Measurements from ENCODE around the gene TMEM30A. TPM values are rescaled to one million over a fixed set of nuclear protein-coding genes. Genes with fewer than 3 reads are reported as not detected.

Gene TMEM30A
- total RNA-seq, 2 experiments from 2014 or later = 18.2 to 32.1 TPM

DNA sequence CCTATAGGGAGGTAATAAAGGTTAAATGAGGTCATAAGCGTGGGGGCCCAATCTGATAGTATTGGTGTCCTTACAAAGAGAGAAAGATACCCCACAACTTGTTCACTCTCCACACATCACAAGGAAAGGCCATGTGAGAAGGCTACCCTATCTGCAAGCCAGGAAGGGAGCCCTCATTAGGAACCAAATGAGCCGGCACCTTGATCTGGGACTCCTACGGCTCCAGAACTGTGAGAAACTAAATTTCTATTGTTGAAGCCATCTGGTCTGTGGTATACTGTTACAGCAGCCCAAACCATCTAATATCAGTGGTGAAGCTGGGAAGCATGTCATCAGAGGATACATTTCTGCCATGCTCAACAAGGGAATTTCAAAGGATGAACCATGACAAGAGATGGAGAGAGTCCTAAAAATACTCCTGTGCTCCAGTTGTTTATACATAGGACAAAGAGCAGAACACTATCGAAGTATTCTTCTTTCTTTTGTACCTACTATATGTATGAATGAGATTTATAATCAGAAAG, 51.4 kb downstream of the TMEM30A start:
- intact Hi-C loops (cut with micrococcal nuclease; ENCODE audit: unreplicated experiment) = no loop called here
- H2AFZ ChIP-seq (ENCODE audit: low read length) = no peak overlapping the region
- CTCF ChIA-PET (ENCODE audit: unreplicated experiment) = no interaction called here
- POLR2A ChIA-PET = interaction anchor here (0.8 to 2.3 kb wide), 2 partner anchors 10 to 11 kb away, joined by 4 to 8 read pairs; partner anchors contain the start of gene COX7A2
- no peaks in the 10 kb centered on the region for H3K4me1 ChIP-seq (ENCODE audit: insufficient read depth, low read length, poor library complexity, severe bottlenecking)
- no peaks in the 10 kb centered on the region for H3K79me2 ChIP-seq (ENCODE audit: insufficient read depth, low read depth, low read length)
- no peak overlapping the region for H3K4me3 ChIP-seq (ENCODE audit: low read depth, low read length, poor library complexity, severe bottlenecking)
- H3K36me3 ChIP-seq (ENCODE audit: insufficient read depth, low read length) = peaks cover 24% of the 10 kb centered on the region
- H3K27ac ChIP-seq (ENCODE audit: low read depth, low read length, poor library complexity, severe bottlenecking) = no peak overlapping the region
- H3K4me2 ChIP-seq (ENCODE audit: low read length) = no peak overlapping the region
- H3K9me3 ChIP-seq (ENCODE audit: low read length) = no peaks in the 10 kb centered on the region
- no TSS peak for BruUV-seq (replicated peaks)
- no peaks in the 10 kb centered on the region for H3K9me2 ChIP-seq (ENCODE audit: insufficient read depth, low read length)
- no peak for DNase-seq (ENCODE audit: low spot score)
- TF ChIP-seq EZH2phosphoT487 (IDR thresholded peaks at IDR 0.05; ENCODE audit: borderline replicate concordance, low read depth, low read length) = no peak
- TF ChIP-seq, protein P1, sequence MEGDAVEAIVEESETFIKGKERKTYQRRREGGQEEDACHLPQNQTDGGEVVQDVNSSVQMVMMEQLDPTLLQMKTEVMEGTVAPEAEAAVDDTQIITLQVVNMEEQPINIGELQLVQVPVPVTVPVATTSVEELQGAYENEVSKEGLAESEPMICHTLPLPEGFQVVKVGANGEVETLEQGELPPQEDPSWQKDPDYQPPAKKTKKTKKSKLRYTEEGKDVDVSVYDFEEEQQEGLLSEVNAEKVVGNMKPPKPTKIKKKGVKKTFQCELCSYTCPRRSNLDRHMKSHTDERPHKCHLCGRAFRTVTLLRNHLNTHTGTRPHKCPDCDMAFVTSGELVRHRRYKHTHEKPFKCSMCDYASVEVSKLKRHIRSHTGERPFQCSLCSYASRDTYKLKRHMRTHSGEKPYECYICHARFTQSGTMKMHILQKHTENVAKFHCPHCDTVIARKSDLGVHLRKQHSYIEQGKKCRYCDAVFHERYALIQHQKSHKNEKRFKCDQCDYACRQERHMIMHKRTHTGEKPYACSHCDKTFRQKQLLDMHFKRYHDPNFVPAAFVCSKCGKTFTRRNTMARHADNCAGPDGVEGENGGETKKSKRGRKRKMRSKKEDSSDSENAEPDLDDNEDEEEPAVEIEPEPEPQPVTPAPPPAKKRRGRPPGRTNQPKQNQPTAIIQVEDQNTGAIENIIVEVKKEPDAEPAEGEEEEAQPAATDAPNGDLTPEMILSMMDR (conservative IDR thresholded peaks at IDR 0.05; ENCODE audit: low read length) = no peak
- no peaks in the 10 kb centered on the region; the same call in 1 of the 2 replicates for H4K20me1 ChIP-seq (ENCODE audit: insufficient read depth, low read length)

DNA sequence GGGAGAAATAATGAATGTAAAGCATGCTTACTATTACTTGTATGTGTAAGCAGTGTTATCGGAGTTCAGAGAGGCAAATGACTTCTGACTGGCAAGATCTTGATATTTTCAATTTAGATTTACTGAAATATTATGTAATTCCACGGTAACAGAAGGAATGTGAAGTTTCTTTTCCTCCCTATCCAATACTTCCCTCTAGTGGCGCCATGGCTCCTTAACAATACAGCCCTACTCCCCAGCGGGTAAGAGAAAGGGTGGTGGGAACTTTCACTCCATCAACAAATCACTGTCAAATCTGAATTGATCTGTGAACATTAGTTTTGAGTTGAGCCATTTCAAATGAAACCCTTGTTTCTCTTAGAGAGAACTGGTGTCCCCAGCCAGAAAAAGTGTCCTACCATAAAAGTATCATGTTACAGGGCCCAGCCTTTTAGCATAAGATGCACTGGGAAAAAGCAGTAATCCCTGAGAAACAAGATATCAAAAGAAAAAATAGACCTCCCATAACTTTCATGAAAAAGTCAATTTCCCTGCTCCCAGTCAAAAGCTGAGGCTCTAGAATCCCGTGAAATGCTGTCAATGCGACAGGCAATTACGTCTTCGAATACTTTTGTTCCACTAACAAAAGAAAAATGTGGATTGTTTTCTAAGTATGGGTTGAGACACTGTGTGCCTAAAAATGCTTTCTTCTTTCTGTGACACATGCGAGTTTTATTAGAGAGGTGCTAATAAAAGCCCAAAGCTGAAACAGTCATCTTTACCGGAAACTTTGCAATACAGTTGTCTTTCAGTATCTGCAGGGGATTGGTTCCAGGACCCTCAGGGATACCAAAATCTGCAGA, 53.9 kb downstream of the TMEM30A start:
- no TSS peak for BruUV-seq (replicated peaks)
- DNase-seq (ENCODE audit: low spot score) = no peak
- Histone ChIP-seq H4K20me1 (ENCODE audit: insufficient read depth, low read length) (no peaks in the 10 kb centered on the region; the same call in 1 of the 2 replicates), H3K9me2 (ENCODE audit: insufficient read depth, low read length) (no peaks in the 10 kb centered on the region), H3K79me2 (ENCODE audit: insufficient read depth, low read depth, low read length) (no peaks in the 10 kb centered on the region), H3K4me1 (ENCODE audit: insufficient read depth, low read length, poor library complexity, severe bottlenecking) (no peaks in the 10 kb centered on the region), H3K4me3 (ENCODE audit: low read depth, low read length, poor library complexity, severe bottlenecking) (no peak overlapping the region), H3K4me2 (ENCODE audit: low read length) (no peak overlapping the region), H3K36me3 (ENCODE audit: insufficient read depth, low read length) (peaks cover 6% of the 10 kb centered on the region; the same call in 1 of the 2 replicates), H3K27ac (ENCODE audit: low read depth, low read length, poor library complexity, severe bottlenecking) (no peak overlapping the region), H2AFZ (ENCODE audit: low read length) (no peak overlapping the region), H3K9me3 (ENCODE audit: low read length) (no peaks in the 10 kb centered on the region)
- TF ChIP-seq, protein P1 (conservative IDR thresholded peaks at IDR 0.05; ENCODE audit: low read length) = peak; percentile 65
- no peak for TF ChIP-seq EZH2phosphoT487 (IDR thresholded peaks at IDR 0.05; ENCODE audit: borderline replicate concordance, low read depth, low read length)
- POLR2A ChIA-PET = no interaction called here
- CTCF ChIA-PET (ENCODE audit: unreplicated experiment) = no interaction called here
- intact Hi-C loops (cut with micrococcal nuclease; ENCODE audit: unreplicated experiment) = no loop called here

All from OCI-LY7 (cell line).